GM21619 (cell line): ENCODE measurements around the gene SPATA31C1.
"Not testable (repeated sequence)": the region's sequence is repeated elsewhere in the genome, so short reads cannot be mapped to it uniquely, and the experiment has no call there.

ENCODE experiments used
- ATAC-seq: cut with Tn5 transposase; IDR thresholded peaks from one replicate; pipeline ENCODE4 v1.9.1; 2021; ENCODE audit not compliant: unreplicated experiment

SPATA31C1 gene

DNA sequence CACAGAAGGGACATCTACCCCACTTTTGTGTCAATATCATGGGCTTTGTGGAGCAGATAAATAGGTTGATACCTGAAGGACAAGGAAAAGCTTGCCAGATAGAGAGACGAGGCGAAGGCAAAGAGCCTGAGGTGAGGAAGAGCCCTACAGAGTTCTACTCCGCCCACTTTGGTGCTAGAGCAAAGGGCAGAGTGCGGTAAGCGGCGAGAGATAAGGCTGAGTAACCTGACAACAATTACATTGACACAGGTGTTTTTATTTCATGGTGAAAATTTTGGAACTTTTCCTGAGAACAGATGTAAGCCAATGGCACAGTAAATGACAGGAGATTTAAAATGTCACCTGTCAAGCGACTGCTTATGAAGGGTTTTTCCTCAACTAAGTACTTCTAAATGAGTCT is 16.7 kb downstream of the SPATA31C1 start:
- not testable (repeated sequence) for ATAC-seq

DNA sequence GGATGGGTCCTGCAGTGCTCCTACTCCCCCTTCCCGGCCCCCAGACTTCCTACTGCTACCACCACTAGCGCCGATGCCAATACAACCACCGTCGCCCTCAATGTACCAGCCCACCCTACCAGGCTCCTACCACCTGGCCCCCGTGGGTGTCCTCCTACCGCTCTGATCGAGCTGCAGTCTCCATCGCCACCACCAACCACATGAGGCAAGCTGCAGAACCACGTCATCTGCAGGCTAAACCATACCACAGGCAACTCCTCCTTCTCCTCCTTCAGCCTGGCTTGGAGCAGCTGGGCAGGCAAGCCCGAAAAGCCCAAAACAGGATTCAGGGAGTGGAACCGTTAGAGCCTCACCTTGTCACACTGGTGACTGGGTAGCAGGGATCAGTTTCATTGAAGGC is 19.6 kb downstream of the SPATA31C1 start:
- not testable (repeated sequence) for ATAC-seq

DNA sequence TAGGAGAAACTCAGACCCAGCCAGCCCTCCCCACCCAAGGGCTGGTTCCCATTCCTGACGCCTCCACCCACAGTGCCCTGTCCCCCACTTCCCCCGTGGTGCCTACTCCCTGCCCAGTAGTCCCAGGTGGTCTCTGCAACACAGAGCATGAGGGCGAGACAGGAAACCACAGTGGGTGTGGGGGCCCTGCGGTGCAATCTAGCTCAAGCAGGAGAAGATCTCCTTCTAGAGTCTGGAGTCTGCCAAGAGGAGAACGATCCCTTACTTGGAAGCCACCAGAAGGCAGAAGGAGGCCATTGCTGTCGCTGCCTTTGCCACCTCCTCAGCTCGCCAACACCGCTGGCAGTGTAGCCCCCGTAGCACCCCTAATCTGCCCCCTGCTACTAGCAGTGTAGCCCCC is 20.2 kb downstream of the SPATA31C1 start:
- not testable (repeated sequence) for ATAC-seq

DNA sequence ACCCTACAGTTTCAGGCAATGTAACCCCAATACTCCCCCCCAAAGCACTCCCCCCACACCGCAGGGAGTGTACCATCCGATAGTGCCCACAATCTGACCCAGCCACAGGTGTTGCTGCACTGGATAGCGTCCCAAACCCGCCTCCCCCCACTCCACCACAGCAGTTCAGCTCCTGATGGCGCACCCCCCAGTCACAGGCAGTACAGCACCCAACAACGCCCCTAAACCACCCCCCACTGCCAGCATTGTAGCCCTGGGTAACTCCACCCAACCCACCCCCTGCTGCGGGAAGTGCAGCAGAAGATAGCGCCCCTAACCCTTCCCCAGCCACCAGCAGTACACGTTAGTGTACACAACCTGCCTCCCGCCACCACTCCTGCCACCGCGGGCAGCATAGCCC is 20.6 kb downstream of the SPATA31C1 start:
- not testable (repeated sequence) for ATAC-seq

DNA sequence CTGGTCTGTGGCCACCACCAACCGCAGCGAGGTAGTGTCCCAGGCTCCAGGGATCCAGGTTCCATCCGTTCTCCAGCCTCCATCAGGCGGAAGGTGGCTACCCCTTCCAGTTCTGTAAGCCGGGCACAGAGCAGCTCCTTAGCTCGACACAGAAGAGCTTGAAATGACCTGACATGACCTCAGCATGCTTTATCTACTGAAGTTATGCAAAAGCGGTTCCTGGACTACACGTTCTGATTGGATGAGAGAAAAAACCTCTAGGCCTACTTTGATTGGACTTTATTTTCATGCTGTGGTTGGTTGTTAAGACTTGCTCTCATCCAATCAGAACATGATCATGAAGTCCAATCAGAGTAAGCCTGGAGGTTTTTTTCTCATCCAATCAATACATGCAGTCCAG is 21.3 kb downstream of the SPATA31C1 start:
- not testable (repeated sequence) for ATAC-seq

DNA sequence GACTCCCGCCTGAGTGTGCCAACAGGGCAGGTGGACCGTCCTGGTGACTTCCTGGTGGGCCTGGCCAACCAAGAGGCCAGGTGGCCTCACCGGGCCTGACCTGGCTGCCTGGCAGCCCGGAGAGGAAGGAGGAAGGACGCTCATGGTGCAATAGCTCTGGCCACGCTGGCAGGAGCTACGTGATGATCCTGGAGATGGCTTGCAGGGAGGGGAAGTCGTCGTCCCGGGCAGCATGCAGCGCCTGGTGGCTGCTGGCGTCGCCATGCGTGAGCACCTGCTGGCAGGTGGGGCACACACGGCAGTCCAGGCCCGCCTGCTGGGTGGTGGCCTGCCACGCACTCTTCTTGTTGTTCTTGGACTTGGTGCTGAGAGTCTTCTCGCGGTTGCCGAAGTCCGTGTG is 26.3 kb downstream of the SPATA31C1 start:
- ATAC-seq = no peak

DNA sequence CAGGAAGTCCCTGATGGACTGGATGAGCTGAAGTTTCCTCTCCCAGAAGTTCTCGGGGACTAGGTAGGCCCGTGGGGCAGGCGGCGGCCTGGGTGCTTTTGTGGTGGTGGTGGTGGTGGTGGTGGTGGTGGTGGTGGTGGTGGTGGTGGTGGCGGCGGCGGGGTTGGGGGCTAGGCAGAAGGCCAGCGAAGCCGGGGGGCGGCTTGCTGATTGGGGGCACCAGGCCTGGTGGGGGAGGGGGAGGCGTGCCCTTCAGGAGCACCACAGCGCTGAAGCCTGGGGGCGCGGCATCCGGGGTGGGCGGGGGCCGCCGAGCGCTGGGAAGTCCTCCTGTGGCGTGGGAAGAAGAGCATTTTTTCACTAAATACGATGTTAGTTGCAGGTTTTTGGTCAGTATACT is 26.9 kb downstream of the SPATA31C1 start:
- no peak for ATAC-seq

DNA sequence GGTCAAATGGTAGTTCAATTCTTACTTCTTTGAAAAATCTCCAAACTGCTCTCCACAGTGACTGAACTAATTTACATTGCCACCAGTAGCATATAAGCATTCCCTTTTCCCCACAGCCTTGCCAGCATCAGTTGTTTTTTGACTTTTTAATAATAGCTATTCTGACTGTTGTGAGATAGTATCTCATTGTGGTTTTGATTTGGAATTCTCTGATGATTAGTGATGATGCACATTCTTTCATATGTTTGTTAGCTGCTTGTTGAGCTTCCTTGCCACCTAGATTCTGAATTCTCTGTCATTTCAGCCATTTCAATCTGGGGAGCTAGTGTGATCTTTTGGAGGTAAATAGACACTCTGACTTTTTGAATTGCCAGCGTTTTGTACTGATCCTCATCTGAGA is 32.5 kb downstream of the SPATA31C1 start:
- ATAC-seq = no peak

DNA sequence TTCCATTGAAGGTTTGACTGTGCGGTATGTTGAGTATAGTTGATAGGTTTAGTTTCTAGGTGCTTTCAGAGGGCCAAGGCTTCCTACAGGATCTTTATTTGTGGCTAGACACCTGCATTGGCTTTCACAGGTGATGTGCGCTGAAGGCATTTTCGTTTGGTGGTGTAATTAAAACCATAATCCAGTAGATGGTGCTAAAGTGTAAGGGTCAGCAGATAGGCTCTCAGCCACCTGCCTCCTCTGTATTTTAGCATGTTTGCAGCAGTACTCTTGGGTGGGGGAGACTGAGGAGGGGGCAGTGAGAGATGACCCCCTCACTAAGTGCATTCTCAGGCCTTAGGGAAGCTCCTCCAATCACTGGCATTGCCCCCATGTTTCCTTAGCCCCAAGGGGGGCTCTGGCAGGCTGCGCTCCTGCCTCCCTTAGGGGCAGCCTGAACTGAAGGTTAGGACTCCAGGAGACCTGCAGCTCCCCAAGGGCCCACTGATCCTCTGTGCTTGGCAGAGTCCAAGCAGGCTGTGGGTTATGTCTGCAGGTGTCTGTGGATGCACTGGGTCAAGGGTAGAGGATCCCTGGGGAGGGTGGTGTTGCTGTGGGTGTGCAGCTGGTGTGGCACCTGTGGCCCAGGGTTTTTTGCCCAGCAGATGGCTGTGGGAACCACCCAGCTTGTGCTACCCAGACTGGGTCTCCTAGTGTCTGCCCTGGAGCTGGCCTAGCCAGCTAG is 33.2 kb downstream of the SPATA31C1 start:
- no peak for ATAC-seq

DNA sequence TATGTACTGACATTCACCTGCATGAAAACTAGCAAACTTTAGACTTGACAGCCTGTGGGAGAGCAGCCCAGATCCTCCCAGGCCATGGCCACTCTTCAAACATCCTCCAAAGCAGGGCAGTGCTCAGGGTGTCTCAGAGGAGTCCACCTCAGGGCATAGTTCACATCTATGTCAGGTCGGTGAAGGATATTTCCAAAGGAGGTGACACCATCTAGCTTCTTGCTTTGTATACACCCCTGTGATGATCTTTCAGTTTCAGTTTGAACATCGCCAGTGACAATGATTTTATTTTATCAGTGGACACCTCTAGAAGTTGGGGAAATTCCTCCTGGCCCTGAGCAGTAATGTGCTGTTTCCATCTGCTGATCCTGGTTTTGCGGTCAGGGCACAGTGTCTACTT is 36.5 kb downstream of the SPATA31C1 start:
- no peak for ATAC-seq

DNA sequence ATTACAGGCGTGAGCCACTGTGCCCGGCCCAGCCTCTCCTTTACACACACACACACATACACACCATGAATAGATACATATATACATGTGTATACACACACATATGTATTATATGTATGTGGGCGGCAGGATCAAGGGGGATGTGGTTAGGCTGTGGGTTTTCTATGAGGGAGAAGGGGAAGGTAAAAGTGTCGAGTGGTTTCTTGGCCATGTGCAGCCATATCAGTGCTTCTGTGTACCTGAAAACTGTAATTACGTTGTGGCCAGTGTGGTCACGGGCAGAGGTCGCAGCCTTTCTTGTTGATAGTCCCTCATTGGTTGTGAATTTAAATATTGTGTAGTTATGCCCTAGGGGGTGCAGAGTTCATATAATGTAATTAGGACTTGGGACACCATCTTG is 40.1 kb downstream of the SPATA31C1 start:
- ATAC-seq = no peak

DNA sequence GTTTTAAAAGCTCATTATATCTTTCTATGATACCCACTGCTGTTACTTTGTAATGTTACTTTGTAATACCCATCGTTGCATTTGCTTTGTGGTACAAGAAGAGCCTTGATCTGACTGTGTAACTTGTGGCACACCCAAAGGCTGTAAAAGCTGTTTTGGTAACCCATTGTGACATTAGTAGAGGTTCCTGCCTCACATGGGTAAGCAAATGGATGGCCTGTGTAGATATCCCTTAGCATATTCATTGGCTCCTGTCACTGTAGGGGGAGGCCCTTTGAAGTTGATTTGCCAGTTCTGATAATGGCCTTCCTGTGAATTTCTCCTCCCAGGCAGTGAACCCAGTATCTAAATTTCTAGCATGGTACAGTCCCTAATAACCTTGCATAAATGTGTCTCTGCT is 40.8 kb downstream of the SPATA31C1 start:
- ATAC-seq = no peak

DNA sequence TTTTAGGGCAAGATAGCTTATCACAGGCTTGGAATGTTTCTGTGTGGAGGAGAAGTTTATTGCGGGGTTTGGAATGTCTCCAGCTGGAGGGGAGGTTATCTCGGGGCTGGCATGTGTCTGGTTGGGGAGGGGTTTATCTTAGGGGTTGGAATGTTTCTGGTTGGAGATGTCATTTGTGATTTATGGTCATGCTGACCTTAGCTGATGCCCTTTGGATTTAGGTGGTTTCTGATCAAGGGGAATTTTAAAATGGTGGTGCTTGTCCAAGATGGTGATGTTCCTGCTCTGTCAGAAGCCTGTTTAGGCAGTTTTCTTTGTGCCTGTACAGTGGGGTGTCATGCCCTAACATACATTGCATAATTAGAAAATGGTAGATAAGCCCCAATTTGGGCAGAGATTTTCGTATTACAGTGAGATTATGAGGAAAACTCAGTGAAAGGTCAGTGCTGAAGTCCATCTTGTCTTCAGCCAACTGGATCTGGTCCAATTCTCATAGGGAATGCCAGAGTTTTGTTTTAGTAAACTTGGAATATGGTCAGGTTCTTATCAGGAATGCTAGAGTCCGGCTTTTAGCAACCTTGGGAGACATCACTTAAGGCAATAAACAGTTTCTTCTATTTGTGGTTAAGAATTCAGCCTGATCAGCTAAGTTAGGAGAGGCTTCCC is 42.3 kb downstream of the SPATA31C1 start:
- ATAC-seq = no peak

DNA sequence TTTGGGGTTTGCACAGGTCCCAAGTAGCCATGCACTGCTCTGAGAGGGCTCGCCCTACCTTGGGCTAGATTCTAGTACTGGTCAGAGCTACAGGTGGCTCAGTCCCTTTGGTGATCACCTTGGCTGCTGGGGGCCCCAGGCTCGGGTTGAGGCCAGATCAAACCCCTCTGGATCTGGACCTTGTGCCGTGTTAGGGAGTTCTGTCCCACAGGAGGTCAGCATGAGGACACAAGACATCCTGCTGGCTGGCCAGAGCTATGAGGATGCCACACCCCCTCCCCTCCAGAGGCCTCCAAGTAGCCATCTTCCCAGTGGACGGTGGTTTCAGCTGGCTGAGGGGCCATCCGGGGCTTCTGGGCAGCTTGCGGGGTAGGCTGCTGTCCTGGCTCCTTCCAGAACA is 46.0 kb downstream of the SPATA31C1 start:
- ATAC-seq = no peak

DNA sequence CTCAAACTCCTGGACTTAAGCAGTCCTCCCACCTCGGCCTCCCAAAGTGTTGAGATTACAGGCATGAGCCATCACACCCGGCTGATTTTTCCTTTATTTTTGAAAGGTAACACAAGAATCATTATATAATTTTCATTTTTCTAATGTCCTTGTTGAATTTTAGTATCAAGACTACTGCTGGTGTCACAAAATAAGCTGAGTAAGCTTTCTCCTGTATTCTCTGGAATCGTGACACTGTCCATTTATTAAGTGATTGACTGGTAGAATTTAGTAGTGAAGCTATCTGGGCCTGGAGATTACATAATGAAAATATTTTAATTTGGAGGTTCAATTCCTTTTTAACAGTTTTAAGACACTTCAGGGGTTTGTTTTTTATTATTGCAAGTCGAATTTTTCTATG is 47.1 kb downstream of the SPATA31C1 start:
- ATAC-seq = no peak

DNA sequence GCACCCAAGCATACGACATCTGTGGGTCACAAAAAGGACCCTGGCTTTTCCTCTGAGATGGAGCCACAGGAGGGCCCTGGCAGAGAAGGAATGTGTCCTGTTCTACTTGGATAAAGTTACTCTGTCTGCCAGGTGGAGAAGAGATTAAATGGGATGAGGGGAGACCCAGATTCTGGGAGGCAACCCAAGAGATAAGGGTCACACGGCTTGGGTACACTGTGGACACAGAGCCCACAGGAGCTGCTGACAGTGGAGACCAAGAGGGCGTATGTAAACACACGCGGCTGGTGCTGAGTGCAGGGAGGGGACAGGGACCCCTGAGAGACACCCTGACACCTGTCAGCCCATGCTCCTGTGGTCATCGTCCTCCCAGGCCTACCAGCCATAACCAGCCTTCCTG is 50.4 kb downstream of the SPATA31C1 start:
- no peak for ATAC-seq

DNA sequence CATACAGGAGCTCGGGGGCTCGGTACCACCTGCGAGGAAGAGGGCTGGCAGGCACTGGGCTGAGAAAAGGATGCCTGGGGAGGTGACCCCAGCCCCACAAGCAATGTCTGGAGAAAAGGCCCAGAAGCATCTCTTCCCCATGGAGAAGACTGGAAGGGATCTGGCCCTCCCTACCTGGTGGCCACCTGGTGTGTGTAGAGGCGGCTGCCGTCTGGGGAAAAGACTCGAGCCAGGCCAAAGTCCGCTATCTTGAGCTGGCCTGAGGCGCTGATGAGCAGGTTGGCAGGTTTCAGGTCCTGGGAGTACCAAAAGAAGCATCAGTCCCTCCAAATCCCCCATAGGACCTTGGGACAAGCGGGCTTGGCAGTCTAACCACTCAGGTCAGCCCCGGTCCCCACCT is 52.8 kb downstream of the SPATA31C1 start:
- no peak for ATAC-seq

DNA sequence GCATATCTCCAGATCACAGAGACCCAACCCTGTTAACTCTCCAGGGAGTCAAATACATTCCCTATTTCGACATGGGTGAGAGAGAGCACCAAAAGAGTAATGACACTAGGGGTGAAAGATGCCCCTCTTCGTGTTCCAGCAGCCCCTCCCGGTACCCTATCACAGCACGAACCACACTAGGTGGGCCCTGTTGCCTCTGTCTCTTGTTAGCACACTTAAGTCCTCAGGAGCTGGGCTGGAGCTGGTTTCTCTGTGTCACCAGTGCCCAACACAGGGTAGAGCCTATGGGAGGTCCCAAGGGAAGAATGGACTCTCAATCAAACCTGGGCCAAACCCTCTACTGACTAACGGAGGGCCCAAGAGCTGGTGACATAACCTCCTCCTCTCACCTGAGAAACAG is 55.4 kb downstream of the SPATA31C1 start:
- ATAC-seq = no peak
